ENCODE results near the gene DCAF7. TPM values are rescaled to one million over a fixed set of nuclear protein-coding genes. Genes with fewer than 3 reads are reported as not detected.
A peak's percentile ranks its signal among the peaks of the same experiment; 100 is the strongest.

The DCAF7 gene
- total RNA-seq, 1 experiment from 2014 or later, result 18.7 TPM

- peak; percentile 100 for DNase-seq (ENCODE audit: low spot score)
- in situ Hi-C loops (cut with HindIII; ENCODE audit: low sequenced_read_pairs), result no loop called here
Observed at GRCh38 chr17:63621684-63622573, 71.7 kb downstream of the DCAF7 start, which contains the start of gene MAP3K3. MAP3K3 (plus strand) TSS chr17:63622417; CDS start chr17:63622760, 343 bp downstream.

- DNase-seq (ENCODE audit: low spot score), result peak; percentile 49
- in situ Hi-C loops (cut with HindIII; ENCODE audit: low sequenced_read_pairs), result no loop called here
Observed at GRCh38 chr17:63622574-63623390, 72.5 kb downstream of the DCAF7 start.

DNA sequence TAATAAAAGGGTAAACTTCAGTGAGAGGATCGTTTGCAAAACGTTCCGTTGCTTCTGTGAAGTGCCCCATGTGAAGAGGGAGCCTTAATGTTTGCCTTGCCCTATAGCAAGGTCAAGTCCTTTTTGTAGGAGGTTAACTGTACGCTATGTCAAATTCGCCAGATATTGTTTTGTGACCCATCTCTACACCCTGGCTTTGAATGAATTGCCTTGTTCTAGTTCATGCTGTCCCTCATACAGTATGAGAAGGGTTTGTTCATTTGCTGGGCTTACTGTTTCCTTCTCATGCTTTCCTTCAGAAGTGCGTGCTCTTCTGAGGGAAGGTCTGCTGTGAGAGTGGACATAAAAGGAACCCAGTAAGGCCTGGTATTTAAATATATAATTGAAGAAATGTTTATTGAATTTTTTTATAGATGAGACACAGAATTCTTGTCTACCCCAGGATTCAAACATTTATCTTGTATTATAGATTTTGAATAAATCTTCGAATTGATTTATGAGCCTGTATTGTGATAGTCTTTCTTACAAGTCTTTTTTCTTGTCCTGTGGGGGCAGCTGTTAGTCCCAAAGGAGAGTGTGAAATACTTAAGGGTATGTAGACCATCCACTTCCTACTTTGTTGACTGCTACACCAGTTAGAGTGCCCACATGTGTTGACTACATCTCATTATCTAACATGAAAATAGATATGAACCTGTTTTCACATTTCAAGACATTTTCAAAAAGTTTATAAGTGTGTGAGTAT is 73.7 kb downstream of the DCAF7 start:
- in situ Hi-C loops (cut with HindIII; ENCODE audit: low sequenced_read_pairs), result no loop called here
- no peak for DNase-seq (ENCODE audit: low spot score)

DNA sequence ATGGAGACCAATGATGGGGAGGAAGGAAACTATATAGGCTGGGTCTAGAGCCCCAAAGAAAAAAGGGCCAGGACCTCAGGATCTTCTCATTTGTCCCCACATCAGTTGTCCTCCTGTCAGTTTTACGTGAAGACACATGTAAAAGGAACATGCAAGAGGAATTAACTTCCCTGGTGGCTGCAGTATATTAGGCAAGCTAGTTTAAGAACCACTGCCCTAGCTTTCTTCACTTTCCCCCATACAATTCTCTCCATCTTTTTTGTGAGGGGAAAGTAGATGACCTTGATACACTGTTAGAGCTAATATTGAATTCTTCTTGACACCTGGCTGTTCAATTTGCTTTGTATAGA is 74.2 kb downstream of the DCAF7 start:
- no peak for DNase-seq (ENCODE audit: low spot score)
- in situ Hi-C loops (cut with HindIII; ENCODE audit: low sequenced_read_pairs), result no loop called here

- in situ Hi-C loops (cut with HindIII; ENCODE audit: low sequenced_read_pairs), result no loop called here
Observed at GRCh38 chr17:63626551-63627180, 76.4 kb downstream of the DCAF7 start.

DNA sequence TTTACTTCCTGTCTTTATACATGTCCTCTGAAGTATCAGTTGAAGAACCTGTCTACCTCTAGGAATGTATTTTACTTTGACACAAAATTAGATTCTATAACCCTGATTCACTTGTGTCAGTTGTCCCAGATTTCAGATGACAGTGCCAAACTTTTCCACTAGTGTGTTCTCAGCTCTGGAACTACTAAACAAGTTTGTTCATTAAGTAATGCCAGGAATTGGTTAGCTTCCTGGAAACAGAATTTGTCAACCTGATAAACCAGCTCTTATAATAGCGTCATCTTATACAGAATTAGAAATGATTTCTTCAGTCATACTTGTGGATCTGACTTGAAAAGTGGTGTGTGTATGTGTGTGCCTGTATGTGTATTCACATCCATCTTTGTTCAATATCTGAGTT is 79.3 kb downstream of the DCAF7 start:
- no peak for DNase-seq (ENCODE audit: low spot score)
- in situ Hi-C loops (cut with HindIII; ENCODE audit: low sequenced_read_pairs), result no loop called here

More at GRCh38 chr17:63626551-63627180, 76.4 kb downstream of the DCAF7 start:
- DNase-seq (ENCODE audit: low spot score), result no peak

GRCh38 chr17:63631062-63631461 is 80.8 kb downstream of the DCAF7 start:
- DNase-seq (ENCODE audit: low spot score), result no peak
- in situ Hi-C loops (cut with HindIII; ENCODE audit: low sequenced_read_pairs), result no loop called here

DNA sequence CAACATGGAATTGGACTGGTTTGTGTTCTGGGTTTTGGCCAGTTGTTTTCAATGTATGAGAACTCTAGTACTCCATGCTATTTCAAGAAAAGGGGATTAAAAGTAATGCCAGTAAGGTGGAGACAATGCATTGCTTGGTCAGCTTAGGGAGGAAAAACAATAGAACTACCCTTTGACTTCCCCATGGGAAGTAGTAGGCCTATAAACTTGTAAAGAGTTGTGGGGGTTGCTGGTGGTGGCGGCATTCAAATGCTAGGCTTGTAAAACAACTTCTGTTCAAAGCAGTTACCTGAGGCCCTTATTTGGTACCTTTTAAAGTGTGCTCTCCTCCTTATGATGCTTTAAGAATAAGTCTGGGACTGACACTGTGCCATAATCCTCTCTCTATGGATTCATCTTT is 81.3 kb downstream of the DCAF7 start:
- no peak for DNase-seq (ENCODE audit: low spot score)
- in situ Hi-C loops (cut with HindIII; ENCODE audit: low sequenced_read_pairs), result no loop called here

GRCh38 chr17:63633742-63634141 is 83.5 kb downstream of the DCAF7 start:
- no peak for DNase-seq (ENCODE audit: low spot score)

DNA sequence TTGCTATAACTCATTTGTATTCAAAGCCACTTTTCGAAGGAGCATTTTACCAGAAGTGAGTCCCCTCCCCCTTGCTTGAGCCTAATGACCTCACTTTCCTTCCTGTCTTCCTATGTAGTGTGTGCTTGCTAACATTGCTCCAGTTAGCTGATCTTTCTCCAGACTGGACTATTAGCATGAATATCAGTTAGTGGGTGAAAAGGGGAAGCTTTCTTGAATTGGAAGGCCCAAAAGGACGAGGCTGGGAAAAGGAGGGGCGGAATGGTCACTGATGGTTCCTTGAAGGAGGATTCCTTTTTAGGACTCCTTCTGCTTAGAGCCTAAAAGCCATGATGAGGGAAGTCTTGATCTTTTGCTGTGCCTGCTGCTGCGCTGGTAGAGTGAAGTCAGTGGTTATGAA is 83.9 kb downstream of the DCAF7 start:
- no peak for DNase-seq (ENCODE audit: low spot score)
- in situ Hi-C loops (cut with HindIII; ENCODE audit: low sequenced_read_pairs), result no loop called here

More at GRCh38 chr17:63633742-63634141, 83.5 kb downstream of the DCAF7 start:
- in situ Hi-C loops (cut with HindIII; ENCODE audit: low sequenced_read_pairs), result no loop called here

GRCh38 chr17:63634816-63635215 is 84.5 kb downstream of the DCAF7 start:
- in situ Hi-C loops (cut with HindIII; ENCODE audit: low sequenced_read_pairs), result no loop called here

GRCh38 chr17:63635290-63635689 is 85.0 kb downstream of the DCAF7 start:
- in situ Hi-C loops (cut with HindIII; ENCODE audit: low sequenced_read_pairs), result no loop called here
- no peak for DNase-seq (ENCODE audit: low spot score)

More at GRCh38 chr17:63634816-63635215, 84.5 kb downstream of the DCAF7 start:
- DNase-seq (ENCODE audit: low spot score), result no peak

GRCh38 chr17:63635787-63636186 is 85.5 kb downstream of the DCAF7 start:
- in situ Hi-C loops (cut with HindIII; ENCODE audit: low sequenced_read_pairs), result no loop called here

GRCh38 chr17:63639125-63639524 is 88.8 kb downstream of the DCAF7 start:
- in situ Hi-C loops (cut with HindIII; ENCODE audit: low sequenced_read_pairs), result no loop called here
- no peak for DNase-seq (ENCODE audit: low spot score)

More at GRCh38 chr17:63635787-63636186, 85.5 kb downstream of the DCAF7 start:
- DNase-seq (ENCODE audit: low spot score), result peak; percentile 32

GRCh38 chr17:63640038-63640437 is 89.8 kb downstream of the DCAF7 start:
- DNase-seq (ENCODE audit: low spot score), result no peak
- in situ Hi-C loops (cut with HindIII; ENCODE audit: low sequenced_read_pairs), result no loop called here

DNA sequence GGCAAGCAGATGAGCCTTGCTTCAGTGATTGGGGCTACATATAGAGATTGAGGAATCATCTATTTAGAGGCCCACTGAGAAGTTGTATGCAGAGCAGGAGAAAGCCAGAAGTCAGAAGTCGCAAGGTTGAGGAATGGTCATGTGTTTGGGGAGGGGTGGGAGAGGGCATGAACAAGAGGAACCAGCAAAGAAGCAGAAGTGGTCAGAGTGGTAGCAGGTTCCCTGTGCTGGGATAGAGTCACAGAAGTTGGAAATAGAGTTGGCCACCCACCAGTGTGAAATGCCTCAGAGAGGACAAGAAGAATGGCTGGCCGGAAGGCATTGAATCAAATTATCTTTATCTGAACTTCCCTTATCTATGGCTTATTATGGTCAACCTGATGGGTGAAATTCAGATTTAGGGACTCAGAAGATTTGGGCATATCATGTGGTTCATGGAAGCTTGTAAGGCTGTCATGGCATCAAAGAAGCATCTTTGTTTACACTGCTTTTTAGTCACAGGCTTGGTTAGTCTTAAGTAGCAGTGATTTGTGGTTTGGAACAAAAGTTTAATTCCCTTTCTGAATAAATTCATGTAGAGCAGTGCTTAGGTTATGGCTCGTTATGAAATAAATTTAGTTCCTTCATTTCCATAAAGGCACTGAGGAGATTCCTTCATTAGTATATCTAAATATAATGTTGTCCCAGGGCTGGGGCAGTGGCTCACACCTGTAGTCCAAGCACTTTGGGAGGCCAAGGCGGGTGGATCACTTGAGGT is 91.6 kb downstream of the DCAF7 start:
- no peak for DNase-seq (ENCODE audit: low spot score)
- in situ Hi-C loops (cut with HindIII; ENCODE audit: low sequenced_read_pairs), result no loop called here
